Measurements from ENCODE around the gene ELK1. TPM values are rescaled to one million over a fixed set of nuclear protein-coding genes. Genes with fewer than 3 reads are reported as not detected.

Gene ELK1
- polyA plus RNA-seq, 1 donor from 2014 or later, result 21.2 TPM

DNA sequence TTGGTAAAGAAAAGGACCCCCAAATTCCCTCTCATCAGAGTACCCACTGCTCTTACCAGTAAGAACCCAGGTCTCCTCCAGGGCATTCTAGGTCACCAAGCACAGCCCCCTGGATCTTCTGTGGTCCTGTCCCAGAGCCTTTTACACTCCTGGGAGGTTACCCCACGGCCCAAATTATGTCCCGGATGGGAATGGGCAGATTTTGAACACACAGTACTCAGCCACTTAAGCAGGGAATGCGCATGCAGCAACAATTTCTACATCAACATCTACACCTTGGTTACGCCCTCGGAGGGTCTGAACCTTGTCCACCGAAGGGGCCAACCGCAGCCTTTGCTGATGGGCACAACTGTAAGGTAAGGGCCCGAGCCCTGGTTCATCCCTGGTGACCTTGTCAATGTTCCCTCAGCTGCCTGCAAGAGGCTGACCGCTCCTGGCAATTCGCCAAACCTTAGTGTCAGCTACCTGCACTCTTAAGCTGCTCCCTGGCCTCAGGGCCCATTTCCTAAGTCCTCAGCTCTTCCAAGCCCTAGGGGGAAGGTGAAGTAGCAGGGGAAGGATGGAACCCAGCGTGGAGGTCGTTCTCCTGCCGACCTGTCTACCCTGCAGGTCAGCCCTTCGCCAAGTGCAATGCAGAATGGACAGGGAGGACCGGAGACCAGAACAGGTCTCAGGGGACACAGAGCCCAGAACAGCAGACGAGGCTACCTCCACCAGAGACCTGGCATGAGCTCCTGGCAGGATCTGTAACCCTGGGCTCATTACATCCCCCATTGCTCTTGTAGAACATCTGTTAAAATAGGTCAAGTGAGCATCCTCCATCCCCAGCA lies 62.2 kb downstream of the ELK1 start:
- H3K9ac ChIP-seq (ENCODE audit: low read length), result no peak overlapping the region
- H3K79me2 ChIP-seq (replicated peaks; ENCODE audit: insufficient read depth, low read length), result no peaks in the 10 kb centered on the region
- no peak overlapping the region for H3K4me2 ChIP-seq (ENCODE audit: low read length)
- H3K4me3 ChIP-seq (ENCODE audit: low read length), result no peak overlapping the region
- no peak overlapping the region for H3K27ac ChIP-seq (ENCODE audit: low read length)
- H3K27me3 ChIP-seq (ENCODE audit: insufficient read depth, low read depth, low read length), result no peaks in the 10 kb centered on the region
- TF ChIP-seq, protein P1, sequence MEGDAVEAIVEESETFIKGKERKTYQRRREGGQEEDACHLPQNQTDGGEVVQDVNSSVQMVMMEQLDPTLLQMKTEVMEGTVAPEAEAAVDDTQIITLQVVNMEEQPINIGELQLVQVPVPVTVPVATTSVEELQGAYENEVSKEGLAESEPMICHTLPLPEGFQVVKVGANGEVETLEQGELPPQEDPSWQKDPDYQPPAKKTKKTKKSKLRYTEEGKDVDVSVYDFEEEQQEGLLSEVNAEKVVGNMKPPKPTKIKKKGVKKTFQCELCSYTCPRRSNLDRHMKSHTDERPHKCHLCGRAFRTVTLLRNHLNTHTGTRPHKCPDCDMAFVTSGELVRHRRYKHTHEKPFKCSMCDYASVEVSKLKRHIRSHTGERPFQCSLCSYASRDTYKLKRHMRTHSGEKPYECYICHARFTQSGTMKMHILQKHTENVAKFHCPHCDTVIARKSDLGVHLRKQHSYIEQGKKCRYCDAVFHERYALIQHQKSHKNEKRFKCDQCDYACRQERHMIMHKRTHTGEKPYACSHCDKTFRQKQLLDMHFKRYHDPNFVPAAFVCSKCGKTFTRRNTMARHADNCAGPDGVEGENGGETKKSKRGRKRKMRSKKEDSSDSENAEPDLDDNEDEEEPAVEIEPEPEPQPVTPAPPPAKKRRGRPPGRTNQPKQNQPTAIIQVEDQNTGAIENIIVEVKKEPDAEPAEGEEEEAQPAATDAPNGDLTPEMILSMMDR (IDR thresholded peaks at IDR 0.05; ENCODE audit: poor library complexity, severe bottlenecking), result no peak
- no peak for TF ChIP-seq RAD21 (conservative IDR thresholded peaks at IDR 0.05)
- no peak for TF ChIP-seq EP300 (conservative IDR thresholded peaks at IDR 0.05; ENCODE audit: poor library complexity, severe bottlenecking)
- TF ChIP-seq, protein P2, sequence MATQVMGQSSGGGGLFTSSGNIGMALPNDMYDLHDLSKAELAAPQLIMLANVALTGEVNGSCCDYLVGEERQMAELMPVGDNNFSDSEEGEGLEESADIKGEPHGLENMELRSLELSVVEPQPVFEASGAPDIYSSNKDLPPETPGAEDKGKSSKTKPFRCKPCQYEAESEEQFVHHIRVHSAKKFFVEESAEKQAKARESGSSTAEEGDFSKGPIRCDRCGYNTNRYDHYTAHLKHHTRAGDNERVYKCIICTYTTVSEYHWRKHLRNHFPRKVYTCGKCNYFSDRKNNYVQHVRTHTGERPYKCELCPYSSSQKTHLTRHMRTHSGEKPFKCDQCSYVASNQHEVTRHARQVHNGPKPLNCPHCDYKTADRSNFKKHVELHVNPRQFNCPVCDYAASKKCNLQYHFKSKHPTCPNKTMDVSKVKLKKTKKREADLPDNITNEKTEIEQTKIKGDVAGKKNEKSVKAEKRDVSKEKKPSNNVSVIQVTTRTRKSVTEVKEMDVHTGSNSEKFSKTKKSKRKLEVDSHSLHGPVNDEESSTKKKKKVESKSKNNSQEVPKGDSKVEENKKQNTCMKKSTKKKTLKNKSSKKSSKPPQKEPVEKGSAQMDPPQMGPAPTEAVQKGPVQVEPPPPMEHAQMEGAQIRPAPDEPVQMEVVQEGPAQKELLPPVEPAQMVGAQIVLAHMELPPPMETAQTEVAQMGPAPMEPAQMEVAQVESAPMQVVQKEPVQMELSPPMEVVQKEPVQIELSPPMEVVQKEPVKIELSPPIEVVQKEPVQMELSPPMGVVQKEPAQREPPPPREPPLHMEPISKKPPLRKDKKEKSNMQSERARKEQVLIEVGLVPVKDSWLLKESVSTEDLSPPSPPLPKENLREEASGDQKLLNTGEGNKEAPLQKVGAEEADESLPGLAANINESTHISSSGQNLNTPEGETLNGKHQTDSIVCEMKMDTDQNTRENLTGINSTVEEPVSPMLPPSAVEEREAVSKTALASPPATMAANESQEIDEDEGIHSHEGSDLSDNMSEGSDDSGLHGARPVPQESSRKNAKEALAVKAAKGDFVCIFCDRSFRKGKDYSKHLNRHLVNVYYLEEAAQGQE (IDR thresholded peaks at IDR 0.05; ENCODE audit: borderline replicate concordance), result no peak
- no peak for TF ChIP-seq EZH2 (IDR thresholded peaks at IDR 0.05; ENCODE audit: borderline replicate concordance, insufficient read depth, low read length, poor library complexity, severe bottlenecking)
- TF ChIP-seq TAF1 (IDR thresholded peaks at IDR 0.05; ENCODE audit: low read depth), result no peak
- no peak for TF ChIP-seq SMC3 (conservative IDR thresholded peaks at IDR 0.05; ENCODE audit: poor library complexity)
- TF ChIP-seq POLR2AphosphoS5 (IDR thresholded peaks at IDR 0.05), result no peak
- no peak for TF ChIP-seq MXI1 (conservative IDR thresholded peaks at IDR 0.05; ENCODE audit: poor library complexity, severe bottlenecking)
- no peaks in the 10 kb centered on the region for H3F3A ChIP-seq (ENCODE audit: insufficient read depth, low read length, poor library complexity, severe bottlenecking)
- no peaks in the 10 kb centered on the region for H3K36me3 ChIP-seq (ENCODE audit: insufficient read depth, low read length)
- H4K20me1 ChIP-seq (ENCODE audit: insufficient read depth), result no peaks in the 10 kb centered on the region
- H3K9me3 ChIP-seq (ENCODE audit: low read length), result no peaks in the 10 kb centered on the region
- H3K9me2 ChIP-seq (ENCODE audit: insufficient read depth, low read length), result no peaks in the 10 kb centered on the region
- no peak overlapping the region for H2AFZ ChIP-seq (ENCODE audit: low read depth, low read length)

DNA sequence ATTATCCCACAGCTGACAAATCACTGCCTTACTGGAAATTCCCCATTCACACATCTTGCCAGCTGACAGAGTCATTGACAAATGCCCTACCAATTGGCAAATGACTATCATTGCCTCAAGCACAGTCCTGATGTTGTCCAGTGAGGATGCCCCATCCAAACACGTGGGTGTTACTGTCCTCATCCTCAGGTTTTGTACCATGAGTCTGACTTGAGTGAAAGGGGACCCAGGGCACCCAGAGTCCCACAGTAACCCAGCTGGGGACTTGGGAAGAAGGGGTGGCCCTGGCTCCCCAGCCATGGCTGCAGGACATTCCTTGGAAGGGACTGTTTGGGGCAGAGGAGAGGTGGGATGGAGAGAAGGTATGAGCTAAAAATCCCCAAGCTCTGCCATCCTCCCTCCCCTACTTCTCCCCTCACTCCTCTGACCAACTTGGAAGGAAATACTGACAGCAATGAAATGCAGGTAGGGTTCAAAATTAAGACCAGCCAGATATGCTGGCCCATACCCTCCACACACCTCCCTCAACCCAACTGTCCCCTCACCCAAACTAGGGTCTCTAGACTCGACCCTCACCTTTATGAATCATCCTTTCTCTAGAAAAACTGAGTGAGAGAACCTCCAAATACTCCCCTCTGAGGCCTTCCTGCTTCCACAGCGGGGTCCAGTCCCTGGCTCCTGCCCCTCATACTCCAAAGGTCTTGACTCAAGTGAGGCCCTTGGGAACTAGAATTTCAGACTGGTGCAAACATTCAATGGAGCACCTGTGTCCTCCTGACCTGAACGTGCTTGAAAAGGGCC lies 63.1 kb downstream of the ELK1 start:
- Histone ChIP-seq H3K4me3 (ENCODE audit: low read length) (no peak overlapping the region), H3F3A (ENCODE audit: insufficient read depth, low read length, poor library complexity, severe bottlenecking) (no peaks in the 10 kb centered on the region), H3K36me3 (ENCODE audit: insufficient read depth, low read length) (no peaks in the 10 kb centered on the region), H3K9me2 (ENCODE audit: insufficient read depth, low read length) (no peaks in the 10 kb centered on the region), H4K20me1 (ENCODE audit: insufficient read depth) (no peaks in the 10 kb centered on the region), H3K79me2 (replicated peaks; ENCODE audit: insufficient read depth, low read length) (no peaks in the 10 kb centered on the region), H3K9me3 (ENCODE audit: low read length) (no peaks in the 10 kb centered on the region), H3K27ac (ENCODE audit: low read length) (no peak overlapping the region), H3K27me3 (ENCODE audit: insufficient read depth, low read depth, low read length) (no peaks in the 10 kb centered on the region), H3K4me2 (ENCODE audit: low read length) (no peak overlapping the region), H2AFZ (ENCODE audit: low read depth, low read length) (no peak overlapping the region), H3K9ac (ENCODE audit: low read length) (no peak overlapping the region)
- no peak for TF ChIP-seq MXI1 (conservative IDR thresholded peaks at IDR 0.05; ENCODE audit: poor library complexity, severe bottlenecking)
- TF ChIP-seq, protein P2 (IDR thresholded peaks at IDR 0.05; ENCODE audit: borderline replicate concordance), result no peak

Data from neural cell (in vitro differentiated cells).